H1 (cell line): ENCODE results near the gene TMEM44. TPM values are rescaled to one million over a fixed set of nuclear protein-coding genes. Genes with fewer than 3 reads are reported as not detected.

Source experiments
- CTCF ChIA-PET: fragments of 300-600 bp; sonication (Branson Sonifier 250); formaldehyde crosslinking; loops from one replicate; lab custom pipeline; 2021; ENCODE audit not compliant: partially characterized antibody; lab: Charles Lee
- POLR2A ChIA-PET: fragments of 300-600 bp; sonication (Branson Sonifier 250); formaldehyde crosslinking; loops from one replicate; lab custom pipeline; 2021; ENCODE audit warnings: inconsistent platforms; ENCODE audit not compliant: partially characterized antibody; lab: Charles Lee
- DNase-seq, 2 experiments: peaks; one replicate each; pipeline versions ENCODE4 v3.0.0 to v3.0.0-alpha.2; 2010 to 2022; ENCODE audit warnings: low spot score in 2 of 2, low read depth in 1 of 2, mixed read lengths in 1 of 2
- FAIRE-seq: peaks from 2 replicates; lab custom pipeline; 2011; peaks lifted over from hg19 to GRCh38; lab: Jason Lieb, UNC
- H2AFZ ChIP-seq: 2 replicates; pipeline ENCODE4 v1.8.1; 2012; ENCODE audit warnings: low read length, inconsistent platforms
- H2AK5ac ChIP-seq: 2 replicates; pipeline ENCODE4 v1.6.1; 2013; ENCODE audit warnings: low read depth, low read length
- H2BK120ac ChIP-seq: replicated peaks from 2 replicates; pipeline ENCODE3; 2013; ENCODE audit warnings: low read depth, low read length, inconsistent platforms
- H2BK12ac ChIP-seq: 2 replicates; pipeline ENCODE4 v1.6.1; 2013; ENCODE audit warnings: low read depth, low read length
- H2BK15ac ChIP-seq: 2 replicates; pipeline ENCODE4 v1.6.1; 2013; ENCODE audit warnings: low read length
- H2BK20ac ChIP-seq: 2 replicates; pipeline ENCODE4 v1.6.1; 2013; ENCODE audit warnings: low read length
- H2BK5ac ChIP-seq: 2 replicates; pipeline ENCODE4 v1.6.1; 2013; ENCODE audit warnings: low read depth, low read length
- H3K14ac ChIP-seq: 2 replicates; pipeline ENCODE4 v1.6.1; 2013; ENCODE audit warnings: inconsistent platforms; ENCODE audit not compliant: insufficient read length
- H3K18ac ChIP-seq: 2 replicates; pipeline ENCODE4 v1.6.1; 2013; ENCODE audit warnings: low read length; ENCODE audit errors: extremely low read depth
- H3K23ac ChIP-seq: 2 replicates; pipeline ENCODE4 v1.6.1; 2013; ENCODE audit warnings: inconsistent platforms; ENCODE audit not compliant: insufficient read length
- H3K23me2 ChIP-seq: 2 replicates; pipeline ENCODE4 v1.6.1; 2013; ENCODE audit warnings: low read depth, low read length
- H3K27ac ChIP-seq: 2 replicates; pipeline ENCODE4 v1.6.1; 2011; ENCODE audit warnings: low read depth, low read length, inconsistent platforms
- H3K27me3 ChIP-seq, 4 experiments: replicated peaks in 1 of 4; 1 replicate in 1 of 4; 2 replicates in 3 of 4; pipeline versions ENCODE4 v1.6.1 to v1.8.1; 2011 to 2013; ENCODE audit warnings: low read length in 3 of 4, mild to moderate bottlenecking in 3 of 4, inconsistent platforms in 2 of 4, mixed read lengths in 2 of 4, moderate library complexity in 1 of 4; ENCODE audit not compliant: control insufficient read depth in 3 of 4, insufficient read depth in 3 of 4; ENCODE audit errors: extremely low read depth in 1 of 4
- H3K36me3 ChIP-seq, 4 experiments: 2 replicates each; pipeline versions ENCODE4 v1.6.1 to v1.8.1; 2011 to 2013; ENCODE audit warnings: mild to moderate bottlenecking in 4 of 4, low read length in 3 of 4, moderate library complexity in 2 of 4, control low read depth in 1 of 4, inconsistent platforms in 1 of 4; ENCODE audit not compliant: insufficient read depth in 4 of 4, control insufficient read depth in 2 of 4
- H3K4ac ChIP-seq: replicated peaks from 2 replicates; pipeline ENCODE3; 2013; ENCODE audit warnings: low read length, low read depth, mixed read lengths, inconsistent platforms; ENCODE audit not compliant: insufficient read length
- H3K4me1 ChIP-seq, 4 experiments: replicated peaks in 1 of 4; 1 replicate in 1 of 4; 2 replicates in 3 of 4; pipeline versions ENCODE4 v1.6.1 to v1.8.1; 2011 to 2013; ENCODE audit warnings: low read length in 3 of 4, inconsistent platforms in 2 of 4, mixed read lengths in 1 of 4; ENCODE audit not compliant: insufficient read depth in 4 of 4, control insufficient read depth in 3 of 4
- H3K4me2 ChIP-seq, 2 experiments: 2 replicates each; pipeline versions ENCODE4 v1.6.1 to v1.8.1; 2011 to 2013; ENCODE audit warnings: low read depth in 2 of 2, low read length in 2 of 2, control low read depth in 1 of 2, inconsistent platforms in 1 of 2, mild to moderate bottlenecking in 1 of 2; ENCODE audit not compliant: insufficient read depth in 1 of 2
- H3K4me3 ChIP-seq, 4 experiments: fragments of 200-600, 300-600 bp in 1 of 4; sonication (generic), shearing (Covaris generic), sonication (Bioruptor Twin) in 1 of 4; 2 replicates each; pipeline versions ENCODE4 v1.5.1 to v1.8.1; 2011 to 2016; ENCODE audit warnings: low read length in 4 of 4, low read depth in 3 of 4, control low read depth in 2 of 4, inconsistent platforms in 2 of 4, mild to moderate bottlenecking in 2 of 4, mixed read lengths in 1 of 4, moderate library complexity in 1 of 4; ENCODE audit not compliant: insufficient read depth in 2 of 4; ENCODE audit errors: extremely low read depth in 1 of 4
- H3K56ac ChIP-seq: replicated peaks from 2 replicates; pipeline ENCODE3; 2013; ENCODE audit warnings: low read depth, mild to moderate bottlenecking, mixed read lengths, low read length, inconsistent platforms; ENCODE audit not compliant: insufficient read length
- H3K79me1 ChIP-seq: 2 replicates; pipeline ENCODE4 v1.6.1; 2013; ENCODE audit warnings: low read depth, low read length, control low read depth
- H3K79me2 ChIP-seq, 2 experiments: 2 replicates each; pipeline versions ENCODE4 v1.6.1 to v1.8.1; 2012 to 2013; ENCODE audit warnings: low read length in 2 of 2, mild to moderate bottlenecking in 2 of 2, inconsistent platforms in 1 of 2; ENCODE audit not compliant: insufficient read depth in 2 of 2, control insufficient read depth in 1 of 2
- H3K9ac ChIP-seq, 4 experiments: replicated peaks in 1 of 4; 1 replicate in 1 of 4; 2 replicates in 3 of 4; pipeline versions ENCODE4 v1.6.1 to v1.8.1; 2011 to 2013; ENCODE audit warnings: low read depth in 3 of 4, low read length in 3 of 4, control low read depth in 2 of 4, mild to moderate bottlenecking in 2 of 4, moderate library complexity in 2 of 4, inconsistent platforms in 1 of 4; ENCODE audit errors: extremely low read depth in 1 of 4
- H3K9me3 ChIP-seq, 2 experiments: 2 replicates each; pipeline versions ENCODE4 v1.6.1 to v1.8.1; 2012 to 2013; ENCODE audit warnings: mild to moderate bottlenecking in 2 of 2, moderate library complexity in 2 of 2, control low read depth in 1 of 2, inconsistent platforms in 1 of 2, low read depth in 1 of 2, low read length in 1 of 2, mixed read lengths in 1 of 2; ENCODE audit not compliant: insufficient read depth in 2 of 2
- H4K20me1 ChIP-seq, 2 experiments: replicated peaks in 1 of 2; 2 replicates each; pipeline versions ENCODE3 to v1.8.1; 2011 to 2013; ENCODE audit warnings: inconsistent platforms in 2 of 2, low read length in 2 of 2, mild to moderate bottlenecking in 1 of 2; ENCODE audit not compliant: insufficient read depth in 2 of 2, control insufficient read depth in 1 of 2
- H4K5ac ChIP-seq: 2 replicates; pipeline ENCODE4 v1.6.1; 2013; ENCODE audit warnings: low read length, low read depth, mixed read lengths, inconsistent platforms; ENCODE audit not compliant: insufficient read length
- H4K8ac ChIP-seq: 2 replicates; pipeline ENCODE4 v1.8.0; 2013; ENCODE audit warnings: mild to moderate bottlenecking, moderate library complexity, low read length, inconsistent platforms; ENCODE audit not compliant: insufficient read depth; ENCODE audit errors: extremely low read depth
- H4K91ac ChIP-seq: replicated peaks from 2 replicates; pipeline ENCODE3; 2013; ENCODE audit warnings: low read length, mixed read lengths, inconsistent platforms; ENCODE audit not compliant: insufficient read length
- SIN3A ChIP-seq, 2 experiments: IDR thresholded peaks in 1 of 2; conservative IDR thresholded peaks in 1 of 2; 2 replicates each; pipeline ENCODE4 v1.6.1; 2011 to 2012; ENCODE audit warnings: low read length in 2 of 2, improper control_type of control experiment in 1 of 2, low read depth in 1 of 2, mild to moderate bottlenecking in 1 of 2
- SIRT6 ChIP-seq: IDR thresholded peaks from one replicate; pipeline ENCODE4 v1.7.1; 2012; ENCODE audit warnings: low read length, inconsistent platforms
- WGBS, 2 experiments: shearing (Covaris generic) in 1 of 2; methylation state at CpG; one replicate each; pipeline versions ENCODE4 v1.1.6 to v1.1.7; 2013 to 2015; ENCODE audit warnings: low lambda C conversion rate in 2 of 2, mixed read lengths in 2 of 2, inconsistent platforms in 1 of 2, low coverage in 1 of 2, missing lambda C conversion rate in 1 of 2; ENCODE audit not compliant: insufficient replicate concordance in 2 of 2, insufficient coverage in 1 of 2, insufficient read length in 1 of 2; ENCODE audit errors: extremely low coverage in 1 of 2, missing lambda C conversion rate in 1 of 2; 5-methylcytosine and 5-hydroxymethylcytosine counted together
- polyA plus RNA-seq, 7 experiments: library from polyadenylated mRNA; depleted of rRNA in 3 of 7; stranded (reverse) in 5 of 7; unstranded in 2 of 7; fragments of >200 nt in 5 of 7; fragments of 200-250 nt in 2 of 7; gene quantifications; 1 replicate in 5 of 7; 2 replicates in 1 of 7; 4 replicates in 1 of 7; pipeline versions ENCODE4 v1.2.1 to v1.2.3, GENCODE V29; 2011 to 2013; ENCODE audit warnings: missing spikeins in 2 of 7, mixed read lengths in 2 of 7
- total RNA-seq: library from RNA; stranded (reverse); fragmentation: NEBNext Ultra II Directional; extraction: Animal tissue kit (Norgen Biotek cat#: 25700); gene quantifications from 2 replicates; pipeline ENCODE4 v1.2.1, GENCODE V29; 2021

TMEM44 gene
- total and polyA plus RNA-seq, 2 of the 8 experiments (the other 6 are each of a cell fraction or from before 2014, with no cell fraction given) = 14.0 to 16.7 TPM

DNA sequence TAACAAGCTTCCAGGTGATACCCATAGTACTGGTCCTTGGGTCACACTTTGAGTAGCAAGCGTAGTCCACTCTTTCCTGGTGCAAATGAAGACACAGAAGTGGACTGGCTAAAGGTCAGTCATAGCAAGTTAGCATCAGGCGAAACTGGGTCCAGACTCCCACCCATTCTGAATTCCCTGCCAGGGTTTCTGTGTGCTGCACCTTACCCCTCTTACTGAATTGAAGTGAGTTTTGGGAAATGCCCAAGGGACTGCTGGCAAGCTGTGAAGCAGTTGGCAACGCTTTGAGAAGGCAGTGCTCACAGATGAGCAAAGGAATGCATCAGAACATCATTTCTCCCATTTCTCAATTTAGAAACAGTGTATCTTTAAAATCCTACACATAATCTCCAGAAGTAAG, 40.5 kb upstream of the TMEM44 start:
- Histone ChIP-seq H4K5ac (no peak overlapping the region), H3K9ac (no peak overlapping the region), H2AK5ac (no peak overlapping the region), H3K23me2 (peaks cover 2% of the 10 kb centered on the region; the same call in 1 of the 2 replicates), H2AFZ (no peak overlapping the region), H3K9me3 (no peaks in the 10 kb centered on the region), H3K4ac (no peak overlapping the region), H2BK15ac (no peak overlapping the region), H3K4me2 (no peak overlapping the region; a peak in 1 of 4 replicates), H3K79me1 (no peaks in the 10 kb centered on the region; the same call in 1 of the 2 replicates), H2BK120ac (no peak overlapping the region), H4K20me1 (peaks cover 0 to 4% of the 10 kb centered on the region in 2 experiments), H3K23ac (no peak overlapping the region), H3K56ac (no peak overlapping the region), H2BK5ac (no peak overlapping the region), H3K79me2 (peaks cover 8 to 32% of the 10 kb centered on the region in 2 experiments), H2BK12ac (no peak overlapping the region), H3K18ac (no peak overlapping the region), H3K27me3 (peaks cover 0 to 2% (median 0%) of the 10 kb centered on the region in 4 experiments; a peak in 2 of 7 replicates), H3K27ac (no peak overlapping the region), H3K4me3 (no peak overlapping the region), H2BK20ac (no peak overlapping the region), H4K8ac (no peak overlapping the region), H3K4me1 (peaks cover 0 to 4% (median under 1%) of the 10 kb centered on the region in 4 experiments; a peak in 4 of 7 replicates), H3K36me3 (peaks cover 0 to 9% (median 5%) of the 10 kb centered on the region in 4 experiments; a peak in 5 of 8 replicates), H4K91ac (no peak overlapping the region), H3K14ac (no peak overlapping the region)
- FAIRE-seq (no peak), DNase-seq (no peak)
- CTCF ChIA-PET = interaction anchor here (1.2 to 13.0 kb wide), 2 partner anchors 10 to 17 kb away, joined by 3 to 110 read pairs; partner anchors contain the start of gene FAM43A
- TF ChIP-seq SIN3A (conservative IDR thresholded peaks at IDR 0.05 in 1 of 2, IDR thresholded peaks at IDR 0.05 in 1 of 2; ENCODE audit: low read depth in 1 of 2, low read length in 2 of 2) = no peak
- TF ChIP-seq SIRT6 = no peak
- WGBS, 2 experiments = 80% methylated on average over 3 of the region's 3 CpGs; no CpG with 5 or more reads in 1 of the 2 experiments
- POLR2A ChIA-PET = interaction anchor here (4.7 kb wide), 1 partner anchor 13 kb away, joined by 30 read pairs; the partner anchor contains the start of gene FAM43A
